Activated T-cell treated with anti-CD3 and anti-CD28 coated beads, Interleukin-2, amount 50 U/mL, for 24 hours (primary cell): ENCODE results near the gene DPH5.
A peak's percentile ranks its signal among the peaks of the same experiment; 100 is the strongest.
"Not testable (repeated sequence)": the region's sequence is repeated elsewhere in the genome, so short reads cannot be mapped to it uniquely, and the experiment has no call there.

Experiments
- DNase-seq: peaks from one replicate; pipeline ENCODE4 v3.0.0-alpha.2; 2020
- H3K27ac Mint-ChIP-seq: 2 replicates; pipeline ENCODE4 v1.8.0; 2020; ENCODE audit warnings: mild to moderate bottlenecking, mixed read lengths
- H3K27me3 Mint-ChIP-seq: 2 replicates; pipeline ENCODE4 v1.8.0; 2020; ENCODE audit warnings: mixed read lengths
- H3K36me3 Mint-ChIP-seq: 2 replicates; pipeline ENCODE4 v1.8.0; 2020; ENCODE audit warnings: low read depth, mixed read lengths
- H3K4me1 Mint-ChIP-seq: 2 replicates; pipeline ENCODE4 v1.8.0; 2020; ENCODE audit warnings: low read depth, mixed read lengths
- H3K4me3 Mint-ChIP-seq: 2 replicates; pipeline ENCODE4 v1.8.0; 2020; ENCODE audit warnings: mild to moderate bottlenecking, moderate library complexity, mixed read lengths
- H3K9me3 Mint-ChIP-seq: 2 replicates; pipeline ENCODE4 v1.8.0; 2020; ENCODE audit warnings: mixed read lengths

Gene DPH5

DNA sequence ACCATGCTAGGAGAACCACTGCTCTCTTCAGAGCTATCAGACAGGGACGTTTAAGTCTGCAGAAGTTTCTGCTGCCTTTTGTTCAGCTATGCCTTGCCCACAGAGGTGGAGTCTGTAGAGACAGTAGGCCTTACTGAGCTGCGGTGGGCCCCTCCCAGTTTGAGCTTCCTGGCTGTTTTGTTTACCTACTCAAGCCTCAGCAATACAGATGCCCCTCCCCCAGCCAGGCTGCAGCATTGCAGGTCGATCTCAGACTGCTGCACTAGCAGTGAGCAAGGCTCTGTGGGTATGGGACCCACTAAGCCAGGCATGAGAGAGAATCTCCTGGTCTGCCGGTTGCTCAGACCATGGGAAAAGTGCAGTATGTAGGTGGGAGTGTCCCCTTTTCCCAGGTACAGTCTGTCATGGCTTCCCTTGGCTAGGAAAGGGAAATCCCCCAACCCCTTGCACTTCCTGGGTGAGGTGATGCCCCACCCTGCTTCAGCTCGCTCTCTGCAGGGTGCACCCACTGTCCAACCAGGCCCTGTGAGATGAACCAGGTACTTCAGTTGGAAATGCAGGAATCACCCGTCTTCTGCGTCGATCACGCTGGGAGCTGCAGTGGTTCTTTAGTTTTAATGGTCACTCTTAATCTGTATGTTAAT lies 75.9 kb downstream of the DPH5 start:
- peak; percentile 52 for DNase-seq

GRCh38 chr1:100948721-100949405 lies 76.7 kb downstream of the DPH5 start:
- not testable (repeated sequence) for H3K27me3 Mint-ChIP-seq, H3K4me3 Mint-ChIP-seq, DNase-seq
- Mint-ChIP-seq H3K4me1 (peaks cover 75% of the 10 kb centered on the region), H3K36me3 (peaks cover 97% of the 10 kb centered on the region), H3K9me3 (peaks cover 63% of the 10 kb centered on the region), H3K27ac (peak overlapping the region; percentile 78)

More for the DNA sequence above, 75.9 kb downstream of the DPH5 start:
- H3K4me3 Mint-ChIP-seq, H3K27me3 Mint-ChIP-seq: not testable (repeated sequence)
- Mint-ChIP-seq H3K36me3 (peaks cover 100% of the 10 kb centered on the region), H3K9me3 (peaks cover 63% of the 10 kb centered on the region), H3K4me1 (peaks cover 78% of the 10 kb centered on the region), H3K27ac (peak overlapping the region; percentile 78)

DNA sequence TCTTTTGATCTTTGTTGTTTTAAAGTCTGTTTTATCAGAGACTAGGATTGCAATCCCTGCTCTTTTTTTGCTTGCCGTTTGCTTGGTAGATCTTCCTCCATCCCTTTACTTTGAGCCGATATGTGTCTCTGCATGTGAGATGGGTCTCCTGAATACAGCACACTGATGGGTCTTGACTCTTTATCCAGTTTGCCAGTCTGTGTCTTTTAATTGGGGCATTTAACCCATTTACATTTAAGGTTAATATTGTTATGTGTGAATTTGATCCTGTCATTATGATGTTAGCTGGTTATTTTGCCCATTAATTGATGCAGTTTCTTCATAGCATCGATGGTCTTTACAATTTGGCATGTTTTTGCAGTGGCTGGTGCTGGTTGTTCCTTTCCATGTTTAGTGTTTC lies 77.8 kb downstream of the DPH5 start:
- H3K4me1 Mint-ChIP-seq = peaks cover 73% of the 10 kb centered on the region
- H3K27ac Mint-ChIP-seq, H3K4me3 Mint-ChIP-seq, H3K27me3 Mint-ChIP-seq, DNase-seq: not testable (repeated sequence)
- H3K9me3 Mint-ChIP-seq = peaks cover 61% of the 10 kb centered on the region
- peaks cover 97% of the 10 kb centered on the region for H3K36me3 Mint-ChIP-seq

DNA sequence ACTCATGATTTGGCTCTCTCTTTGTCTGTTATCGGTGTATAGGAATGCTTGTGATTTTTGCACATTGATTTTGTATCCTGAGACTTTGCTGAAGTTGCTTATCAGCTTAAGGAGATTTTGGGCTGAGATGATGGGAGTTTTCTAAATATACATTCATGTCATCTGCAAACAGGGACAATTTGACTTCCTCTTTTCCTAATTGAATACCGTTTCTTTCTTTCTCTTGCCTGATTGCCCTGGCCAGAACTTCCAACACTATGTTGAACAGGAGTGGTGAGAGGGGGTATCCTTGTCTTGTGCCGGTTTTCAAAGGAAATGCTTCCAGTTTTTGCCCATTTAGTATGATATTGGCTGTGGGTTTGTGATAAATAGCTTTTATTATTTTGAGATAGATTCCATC lies 79.5 kb downstream of the DPH5 start:
- DNase-seq, H3K27me3 Mint-ChIP-seq, H3K27ac Mint-ChIP-seq, H3K4me3 Mint-ChIP-seq: not testable (repeated sequence)
- Mint-ChIP-seq H3K9me3 (peaks cover 56% of the 10 kb centered on the region), H3K36me3 (peaks cover 97% of the 10 kb centered on the region), H3K4me1 (peaks cover 75% of the 10 kb centered on the region)

GRCh38 chr1:100943533-100943932 lies 82.1 kb downstream of the DPH5 start:
- no peak for DNase-seq
- H3K27ac Mint-ChIP-seq = peak overlapping the region; percentile 53
- peaks cover 2% of the 10 kb centered on the region for H3K27me3 Mint-ChIP-seq
- peaks cover 48% of the 10 kb centered on the region for H3K9me3 Mint-ChIP-seq
- H3K4me1 Mint-ChIP-seq = peaks cover 62% of the 10 kb centered on the region
- H3K4me3 Mint-ChIP-seq = no peak overlapping the region
- peaks cover 90% of the 10 kb centered on the region for H3K36me3 Mint-ChIP-seq

DNA sequence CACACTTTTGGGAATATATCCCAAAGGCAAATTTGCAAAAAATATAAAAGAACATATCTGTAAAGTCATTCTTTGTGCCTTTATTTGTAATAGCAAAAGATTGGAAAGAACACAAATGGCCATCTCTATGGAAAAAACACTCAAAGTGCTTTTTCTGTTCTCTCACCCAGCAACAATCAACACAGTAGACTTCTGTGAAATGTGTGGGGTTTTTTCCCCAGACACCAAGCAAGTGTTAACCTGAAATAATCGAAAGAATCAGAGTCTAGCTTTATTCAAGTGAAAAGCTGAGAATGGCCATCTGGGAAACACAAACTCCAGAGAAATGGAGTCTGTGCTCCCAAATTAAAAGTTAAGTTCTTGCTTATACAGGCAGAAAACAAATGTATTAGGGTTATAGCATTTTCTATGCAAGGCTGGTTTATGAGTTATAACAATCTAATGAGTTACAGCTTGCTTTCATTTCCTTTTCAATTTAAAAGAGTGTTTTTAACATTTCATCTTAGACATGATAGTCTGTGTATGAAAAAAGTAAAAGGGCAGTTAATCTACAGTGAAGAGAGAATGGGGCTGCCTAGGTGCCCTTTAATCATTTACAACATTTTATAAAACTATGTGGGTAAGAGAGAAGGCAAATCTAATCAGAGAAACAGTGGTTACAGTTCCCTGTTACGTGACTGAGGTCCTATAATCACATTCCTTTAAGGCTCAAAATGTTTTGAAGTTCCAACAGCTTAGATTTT lies 83.1 kb downstream of the DPH5 start:
- Mint-ChIP-seq H3K36me3 (peaks cover 90% of the 10 kb centered on the region), H3K9me3 (peaks cover 43% of the 10 kb centered on the region), H3K27ac (peak overlapping the region; percentile 97), H3K4me3 (no peak overlapping the region), H3K27me3 (peaks cover 2% of the 10 kb centered on the region), H3K4me1 (peaks cover 59% of the 10 kb centered on the region)
- DNase-seq = no peak

- Mint-ChIP-seq H3K27me3 (peaks cover 2% of the 10 kb centered on the region), H3K4me1 (peaks cover 53% of the 10 kb centered on the region), H3K27ac (peak overlapping the region; percentile 97), H3K36me3 (peaks cover 90% of the 10 kb centered on the region), H3K4me3 (peak overlapping the region; percentile 41), H3K9me3 (peaks cover 38% of the 10 kb centered on the region)
- no peak for DNase-seq
Observed at GRCh38 chr1:100941580-100942216, 83.9 kb downstream of the DPH5 start.

DNA sequence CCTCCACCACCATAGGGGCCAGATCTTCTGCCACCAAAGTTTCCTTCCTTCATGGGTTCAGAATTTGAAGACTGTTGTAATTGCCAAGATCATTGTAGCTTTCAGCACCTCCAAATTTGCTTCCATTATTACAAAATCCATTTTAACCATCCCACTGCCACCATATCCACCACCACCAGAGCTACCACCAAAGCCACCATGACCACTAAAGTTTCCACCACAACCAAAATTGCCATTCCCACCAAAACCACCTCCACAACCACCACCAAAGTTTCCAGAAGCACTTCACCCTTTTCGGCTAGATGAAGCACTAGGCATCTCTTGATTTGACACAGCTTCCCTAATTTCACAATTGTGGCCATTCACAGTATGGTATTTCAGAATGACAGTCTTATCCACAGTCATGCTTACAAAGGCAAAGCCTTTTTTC lies 84.5 kb downstream of the DPH5 start:
- Mint-ChIP-seq H3K27me3 (peaks cover 2% of the 10 kb centered on the region), H3K4me3 (peak overlapping the region; percentile 67), H3K36me3 (peaks cover 90% of the 10 kb centered on the region), H3K9me3 (peaks cover 35% of the 10 kb centered on the region), H3K4me1 (peaks cover 54% of the 10 kb centered on the region), H3K27ac (peak overlapping the region; percentile 97)
- DNase-seq = peak; percentile 58
